ENCODE measurements around the gene CAMK4. TPM values are rescaled to one million over a fixed set of nuclear protein-coding genes. Genes with fewer than 3 reads are reported as not detected.

Gene CAMK4
- total and polyA plus RNA-seq, 2 of the 8 experiments (the other 6 are each of a cell fraction or from before 2014, with no cell fraction given), result 1.8 to 8.3 TPM

DNA sequence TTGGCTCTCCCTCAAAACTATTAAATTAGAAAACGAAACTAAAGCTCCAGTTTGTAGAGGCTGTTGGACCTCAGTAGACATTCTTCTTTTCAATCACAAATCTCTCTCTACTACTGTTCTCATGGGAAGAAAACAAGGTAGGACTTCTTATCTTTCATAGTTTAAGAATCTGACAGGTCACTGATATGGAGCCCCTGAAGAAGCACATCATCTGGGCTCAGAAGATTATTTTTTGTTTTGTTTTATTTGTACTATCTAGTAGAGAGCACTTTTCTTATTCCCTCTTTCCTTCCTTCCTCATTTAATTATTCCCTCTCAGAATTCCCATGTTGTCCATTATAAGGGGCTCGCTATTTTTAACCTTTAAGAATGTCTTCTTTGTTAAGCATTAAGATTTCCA, 261.9 kb downstream of the CAMK4 start:
- Histone ChIP-seq H3K18ac (ENCODE audit: extremely low read depth, low read length) (no peak overlapping the region), H3K4ac (replicated peaks; ENCODE audit: insufficient read length, low read depth, low read length) (no peak overlapping the region), H2AFZ (ENCODE audit: low read length) (no peak overlapping the region), H3K9me3 (ENCODE audit: insufficient read depth in 2 of 2, low read depth in 1 of 2, low read length in 1 of 2) (no peaks in the 10 kb centered on the region), H3K9ac (replicated peaks in 1 of 4; ENCODE audit: extremely low read depth in 1 of 4, low read depth in 3 of 4, low read length in 3 of 4) (no peak overlapping the region), H3K56ac (replicated peaks; ENCODE audit: insufficient read length, low read depth, low read length) (no peak overlapping the region), H4K8ac (ENCODE audit: extremely low read depth, insufficient read depth, low read length) (no peak overlapping the region), H3K27ac (ENCODE audit: low read depth, low read length) (no peak overlapping the region), H3K4me1 (replicated peaks in 1 of 4; ENCODE audit: control insufficient read depth in 3 of 4, insufficient read depth in 4 of 4, low read length in 3 of 4) (no peaks in the 10 kb centered on the region), H2BK120ac (replicated peaks; ENCODE audit: low read depth, low read length) (no peak overlapping the region), H3K23ac (ENCODE audit: insufficient read length) (no peak overlapping the region), H2BK20ac (ENCODE audit: low read length) (no peak overlapping the region), H3K4me2 (ENCODE audit: insufficient read depth in 1 of 2, low read depth in 2 of 2, low read length in 2 of 2) (no peak overlapping the region), H3K23me2 (ENCODE audit: low read depth, low read length) (no peaks in the 10 kb centered on the region), H3K4me3 (ENCODE audit: extremely low read depth in 1 of 4, insufficient read depth in 2 of 4, low read depth in 3 of 4, low read length in 4 of 4) (no peak overlapping the region), H3K27me3 (replicated peaks in 1 of 4; ENCODE audit: control insufficient read depth in 3 of 4, extremely low read depth in 1 of 4, insufficient read depth in 3 of 4, low read length in 3 of 4) (no peaks in the 10 kb centered on the region), H2BK15ac (ENCODE audit: low read length) (no peak overlapping the region), H2BK5ac (ENCODE audit: low read depth, low read length) (no peak overlapping the region), H4K20me1 (replicated peaks in 1 of 2; ENCODE audit: control insufficient read depth in 1 of 2, insufficient read depth in 2 of 2, low read length in 2 of 2) (no peaks in the 10 kb centered on the region), H2AK5ac (ENCODE audit: low read depth, low read length) (no peak overlapping the region), H3K14ac (ENCODE audit: insufficient read length) (no peak overlapping the region), H2BK12ac (ENCODE audit: low read depth, low read length) (no peak overlapping the region), H3K36me3 (ENCODE audit: control insufficient read depth in 2 of 4, insufficient read depth in 4 of 4, low read length in 3 of 4) (no peaks in the 10 kb centered on the region), H3K79me1 (ENCODE audit: low read depth, low read length) (no peaks in the 10 kb centered on the region), H4K91ac (replicated peaks; ENCODE audit: insufficient read length, low read length) (no peak overlapping the region), H4K5ac (ENCODE audit: insufficient read length, low read depth, low read length) (no peak overlapping the region), H3K79me2 (ENCODE audit: control insufficient read depth in 1 of 2, insufficient read depth in 2 of 2, low read length in 2 of 2) (no peaks in the 10 kb centered on the region)
- POLR2A ChIA-PET (ENCODE audit: partially characterized antibody), result interaction anchor here (0.7 kb wide), 1 partner anchor 278 kb away, joined by 3 read pairs; no protein-coding TSS in a partner anchor
- no peak for DNase-seq (ENCODE audit: low read depth in 1 of 2, low spot score in 2 of 2)
- CTCF ChIA-PET (ENCODE audit: partially characterized antibody), result no interaction called here
- WGBS, 2 experiments (ENCODE audit: extremely low coverage in 1 of 2, insufficient coverage in 1 of 2, insufficient read length in 1 of 2, insufficient replicate concordance in 2 of 2, low coverage in 1 of 2, low lambda C conversion rate in 2 of 2, missing lambda C conversion rate in 1 of 2), result 88% methylated on average over 2 of the region's 2 CpGs; no CpG with 5 or more reads in 1 of the 2 experiments
- no peak for FAIRE-seq
- TF ChIP-seq NANOG (IDR thresholded peaks at IDR 0.05; ENCODE audit: insufficient read depth, low read depth, low read length, poor library complexity, severe bottlenecking) (no peak), FOSL1 (IDR thresholded peaks at IDR 0.05; ENCODE audit: insufficient read depth, low read depth, low read length) (no peak), SUZ12 (IDR thresholded peaks at IDR 0.05; ENCODE audit: low read length) (no peak), HDAC6 (IDR thresholded peaks at IDR 0.05; ENCODE audit: low read depth, low read length) (no peak), RXRA (IDR thresholded peaks at IDR 0.05; ENCODE audit: insufficient read depth, low read depth, low read length) (no peak), JUND (IDR thresholded peaks at IDR 0.05; ENCODE audit: low read length) (no peak)

Data from H1 (cell line).